A204.1 (cell line): Measurements from ENCODE around the gene CPA5.

Experiments used
- FAIRE-seq: peaks from 2 replicates; lab custom pipeline; 2012; peaks lifted over from hg19 to GRCh38; lab: Jason Lieb, UNC

Gene CPA5

DNA sequence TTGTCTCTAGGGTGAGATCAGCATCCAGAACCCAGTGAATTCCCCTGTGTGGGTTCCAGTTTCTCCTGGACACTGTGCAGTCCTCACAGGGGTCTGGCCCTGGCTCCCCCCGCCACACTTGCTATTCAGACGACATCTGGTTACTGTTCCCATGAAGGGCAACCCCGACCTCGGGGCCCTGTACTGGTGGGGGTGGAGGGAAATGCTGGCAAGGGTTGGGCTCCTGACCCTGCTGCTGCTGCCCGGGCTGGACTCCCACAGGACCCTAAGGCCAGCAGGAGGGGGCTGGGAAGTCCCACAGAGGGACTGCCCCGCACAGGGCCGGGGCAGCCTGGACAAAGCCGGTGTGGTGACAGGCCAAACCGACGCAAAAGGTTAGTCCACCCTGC lies 34.9 kb downstream of the CPA5 start:
- FAIRE-seq = no peak

DNA sequence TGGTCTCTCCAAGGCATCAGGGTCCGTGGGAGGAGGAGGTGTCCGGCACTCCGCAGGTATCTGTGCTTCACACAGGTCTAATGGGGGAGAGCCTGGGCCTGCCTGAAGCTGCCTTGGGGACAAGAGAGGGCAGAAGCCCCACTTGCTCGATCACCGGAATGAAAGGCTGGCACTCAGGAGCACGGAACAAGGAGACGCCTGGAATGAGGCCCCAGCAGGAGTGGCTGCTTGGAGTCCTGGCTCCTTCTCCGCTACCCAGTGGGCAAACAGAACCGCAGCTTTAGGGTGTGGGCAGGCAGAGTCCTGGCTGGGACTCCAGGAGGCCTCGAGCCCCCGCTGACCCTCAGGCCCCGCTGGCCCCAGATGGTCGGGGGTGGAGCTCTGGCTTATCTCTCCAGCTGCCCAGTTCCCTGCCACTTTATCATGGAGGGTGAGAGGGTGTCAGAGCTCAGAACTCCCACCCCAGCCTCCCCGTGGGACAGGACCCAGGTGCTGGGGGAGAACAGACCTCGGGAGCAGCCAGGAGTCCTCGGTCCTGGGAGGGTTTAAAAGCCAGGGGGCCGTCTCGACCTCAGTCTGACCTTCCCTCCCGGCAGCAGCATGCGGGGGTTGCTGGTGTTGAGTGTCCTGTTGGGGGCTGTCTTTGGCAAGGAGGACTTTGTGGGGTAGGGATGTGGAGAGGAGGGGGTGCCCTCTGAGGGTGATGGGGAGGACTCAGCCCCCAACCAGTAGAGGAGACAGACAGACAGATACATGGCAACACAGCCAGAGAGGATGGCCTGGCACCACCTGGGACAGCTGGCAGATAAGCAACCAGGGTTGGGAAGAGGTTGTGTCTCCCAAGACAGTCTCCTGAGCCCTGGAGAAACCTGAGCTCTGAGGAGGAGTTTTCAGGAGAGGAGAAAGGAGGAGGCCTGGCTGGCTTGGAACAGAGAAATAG lies 35.6 kb downstream of the CPA5 start, which contains the start of gene CPA1:
TSS of gene CPA1 (plus strand) at position 574 of the 940 bp plus-strand sequence. CDS start at position 601, 27 bp downstream.
- no peak for FAIRE-seq

DNA sequence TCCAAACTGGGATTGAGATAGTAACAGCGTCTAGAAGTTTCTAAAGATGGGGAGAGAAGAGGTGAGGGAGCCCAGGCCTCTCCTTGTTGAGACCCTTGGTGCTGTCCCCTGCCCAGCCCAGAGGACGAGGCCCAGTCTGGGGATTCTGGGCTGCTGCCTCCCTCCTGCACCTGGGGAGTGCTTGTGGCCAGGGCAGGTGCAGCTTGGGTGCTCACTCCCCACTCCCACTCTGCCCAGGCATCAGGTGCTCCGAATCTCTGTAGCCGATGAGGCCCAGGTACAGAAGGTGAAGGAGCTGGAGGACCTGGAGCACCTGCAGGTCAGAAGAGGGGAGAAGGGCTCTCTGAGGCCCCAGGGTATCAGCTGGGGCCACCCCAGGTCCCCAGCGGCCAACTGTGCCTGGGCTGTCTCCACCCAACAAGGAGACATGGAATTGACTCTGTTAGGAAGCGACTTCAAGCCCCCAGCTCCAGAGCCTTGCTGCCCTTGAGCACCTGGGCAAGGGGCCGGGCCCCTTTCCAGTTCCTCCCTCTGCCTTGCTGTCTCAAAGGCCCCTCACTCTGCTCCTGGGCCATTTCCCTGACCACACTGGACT lies 36.3 kb downstream of the CPA5 start:
- FAIRE-seq = no peak

DNA sequence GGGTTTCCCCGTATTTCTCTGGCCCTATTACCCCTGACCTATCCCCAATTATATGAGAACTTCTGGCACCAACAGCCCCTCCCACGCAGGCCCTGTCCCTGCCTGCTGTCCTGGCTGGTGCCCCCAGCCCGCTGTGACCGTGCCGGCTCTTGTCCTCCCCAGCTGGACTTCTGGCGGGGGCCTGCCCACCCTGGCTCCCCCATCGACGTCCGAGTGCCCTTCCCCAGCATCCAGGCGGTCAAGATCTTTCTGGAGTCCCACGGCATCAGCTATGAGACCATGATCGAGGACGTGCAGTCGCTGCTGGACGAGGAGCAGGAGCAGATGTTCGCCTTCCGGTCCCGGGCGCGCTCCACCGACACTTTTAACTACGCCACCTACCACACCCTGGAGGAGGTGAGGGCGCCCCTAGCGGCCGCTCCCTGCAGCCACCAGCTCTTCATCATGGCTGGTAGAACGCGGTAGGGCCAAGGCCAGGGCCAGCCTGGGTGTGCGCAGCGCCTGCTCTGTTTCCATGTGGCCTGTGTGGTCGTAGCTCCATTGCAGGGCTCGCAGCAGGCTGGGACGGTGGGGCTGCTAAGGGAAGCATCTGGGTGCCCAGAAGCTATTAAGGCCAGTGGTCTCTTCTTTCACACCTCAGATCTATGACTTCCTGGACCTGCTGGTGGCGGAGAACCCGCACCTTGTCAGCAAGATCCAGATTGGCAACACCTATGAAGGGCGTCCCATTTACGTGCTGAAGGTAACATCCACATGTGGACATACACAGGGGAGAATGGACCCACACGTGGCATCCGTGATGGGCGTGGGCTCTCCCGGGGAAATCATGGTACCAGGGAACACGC lies 37.1 kb downstream of the CPA5 start:
- FAIRE-seq = no peak

DNA sequence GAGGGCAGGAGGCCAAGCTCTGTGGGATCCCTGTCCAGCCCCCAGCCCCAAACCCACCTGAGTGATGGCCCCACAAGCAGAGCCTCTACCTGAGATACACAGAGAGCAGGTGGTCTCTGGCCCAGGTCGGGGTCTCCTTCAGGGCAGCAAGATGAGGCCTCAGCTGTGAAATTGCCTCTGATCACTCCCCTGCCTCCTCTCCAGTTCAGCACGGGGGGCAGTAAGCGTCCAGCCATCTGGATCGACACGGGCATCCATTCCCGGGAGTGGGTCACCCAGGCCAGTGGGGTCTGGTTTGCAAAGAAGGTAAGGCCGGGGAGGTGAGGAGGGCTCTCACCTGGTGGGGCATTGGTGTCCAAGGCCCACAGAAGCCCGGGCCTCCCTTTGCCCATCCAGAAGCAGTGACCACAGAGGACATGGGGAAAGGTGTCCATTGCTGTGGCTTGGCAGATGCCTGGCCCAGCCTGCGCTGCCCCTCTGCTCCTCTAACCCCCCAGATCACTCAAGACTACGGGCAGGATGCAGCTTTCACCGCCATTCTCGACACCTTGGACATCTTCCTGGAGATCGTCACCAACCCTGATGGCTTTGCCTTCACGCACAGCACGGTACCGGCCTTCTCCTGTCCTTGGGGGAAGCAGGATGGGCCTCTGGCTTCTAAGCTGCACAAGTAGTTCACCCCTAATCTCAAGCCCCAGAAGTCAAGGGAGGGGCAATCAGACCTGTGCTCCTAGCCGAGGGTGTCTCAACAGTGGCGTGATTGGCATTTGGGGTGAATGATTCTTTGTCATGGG lies 38.8 kb downstream of the CPA5 start:
- no peak for FAIRE-seq

DNA sequence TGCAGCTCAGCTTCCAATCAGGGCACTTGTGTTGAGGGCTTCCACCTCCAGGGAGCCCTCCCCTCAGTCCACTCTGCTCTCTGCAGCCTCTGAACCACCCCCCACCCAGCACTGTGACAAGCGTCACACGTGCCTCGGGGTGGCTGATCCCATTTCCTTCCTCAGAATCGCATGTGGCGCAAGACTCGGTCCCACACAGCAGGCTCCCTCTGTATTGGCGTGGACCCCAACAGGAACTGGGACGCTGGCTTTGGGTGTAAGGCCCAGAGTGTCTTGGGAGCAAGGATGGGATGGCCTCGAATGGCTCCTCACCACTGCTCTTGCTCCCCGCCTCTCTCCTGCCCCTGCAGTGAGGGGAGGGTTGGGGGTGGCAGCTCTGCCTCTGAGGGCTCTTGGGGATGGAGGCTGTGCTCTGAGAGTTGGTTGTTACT lies 39.8 kb downstream of the CPA5 start:
- FAIRE-seq = no peak

DNA sequence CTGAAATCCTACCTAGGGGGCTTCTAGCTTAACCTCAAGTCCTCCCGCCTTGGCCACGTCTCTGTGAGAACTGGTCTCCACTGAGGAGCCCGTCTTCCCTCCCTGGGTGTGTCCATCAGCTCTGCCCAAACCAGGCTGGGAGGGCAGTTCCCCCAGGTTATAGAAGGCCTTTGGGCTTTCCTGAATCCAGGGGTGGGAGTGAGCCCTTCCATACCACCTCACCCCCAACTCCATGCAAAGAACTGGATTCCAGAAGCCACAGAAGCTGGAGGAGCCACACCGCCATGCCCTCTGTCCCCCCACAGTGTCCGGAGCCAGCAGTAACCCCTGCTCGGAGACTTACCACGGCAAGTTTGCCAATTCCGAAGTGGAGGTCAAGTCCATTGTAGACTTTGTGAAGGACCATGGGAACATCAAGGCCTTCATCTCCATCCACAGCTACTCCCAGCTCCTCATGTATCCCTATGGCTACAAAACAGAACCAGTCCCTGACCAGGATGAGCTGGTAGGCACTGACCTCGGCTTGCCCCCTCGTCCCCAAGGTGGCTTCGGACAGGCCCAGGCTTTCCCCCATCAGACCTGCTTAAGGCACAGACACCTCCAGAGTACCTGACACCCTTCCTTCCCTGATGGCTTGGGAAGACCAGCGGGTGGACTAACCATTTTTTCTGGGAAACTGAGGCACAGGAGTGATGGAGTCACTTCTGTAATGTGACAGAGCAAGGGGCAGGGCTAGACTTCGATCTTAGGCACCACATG lies 40.4 kb downstream of the CPA5 start:
- FAIRE-seq = no peak

DNA sequence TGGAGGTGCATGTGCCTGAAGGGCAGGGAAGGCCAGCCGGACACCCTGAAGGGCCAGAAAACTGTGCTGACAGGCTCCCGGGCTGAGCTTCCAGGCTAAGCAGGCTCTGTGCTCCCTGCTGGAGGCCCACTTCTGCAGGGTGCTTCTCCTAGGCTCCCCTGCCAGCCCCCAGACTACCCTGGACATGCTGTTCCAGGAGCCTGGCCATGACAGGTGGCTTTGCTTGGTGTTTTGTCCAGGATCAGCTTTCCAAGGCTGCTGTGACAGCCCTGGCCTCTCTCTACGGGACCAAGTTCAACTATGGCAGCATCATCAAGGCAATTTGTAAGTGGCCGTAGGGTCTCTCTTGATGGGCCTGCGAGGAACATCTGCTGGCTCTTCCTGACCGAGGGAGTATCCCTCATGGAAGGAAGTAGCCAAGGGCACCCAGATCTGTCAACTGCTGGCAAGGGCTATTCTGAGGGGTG lies 41.0 kb downstream of the CPA5 start:
- FAIRE-seq = no peak

DNA sequence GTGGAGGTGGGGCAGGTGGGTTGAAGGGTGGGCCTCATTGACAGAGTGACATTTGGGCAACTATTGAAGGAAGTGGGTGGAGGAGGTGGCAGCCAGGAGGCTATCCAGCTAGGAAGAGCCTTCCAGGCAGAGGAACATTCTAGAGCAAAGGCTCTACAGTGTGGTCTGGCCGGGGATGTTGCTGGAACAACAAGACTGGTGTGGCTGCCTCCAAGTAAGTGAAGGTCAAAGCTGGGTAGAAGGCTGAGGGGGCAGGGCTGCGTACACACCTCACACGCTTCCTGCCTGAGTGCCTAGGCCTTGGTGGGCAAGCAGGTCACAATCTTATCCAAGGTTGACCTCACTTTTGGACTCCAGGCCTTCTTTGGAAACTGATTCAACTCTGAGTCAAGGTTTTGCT lies 42.3 kb downstream of the CPA5 start:
- FAIRE-seq = no peak

DNA sequence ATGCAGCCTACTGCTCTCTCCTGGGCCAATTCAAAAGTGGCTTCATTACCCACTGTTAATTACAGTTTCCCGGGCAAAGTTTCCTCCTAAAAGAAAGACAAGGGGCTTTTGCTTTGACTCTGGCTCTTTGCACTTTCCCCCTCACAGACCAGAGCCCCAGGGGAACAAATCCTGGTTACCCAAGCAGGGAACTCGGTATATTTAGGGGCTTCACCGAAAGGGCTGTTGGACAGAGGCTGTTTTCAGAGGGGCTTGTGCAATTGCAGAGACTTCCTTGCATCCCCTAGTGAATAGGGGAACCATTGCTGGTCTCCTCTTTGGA lies 42.7 kb downstream of the CPA5 start:
- no peak for FAIRE-seq

DNA sequence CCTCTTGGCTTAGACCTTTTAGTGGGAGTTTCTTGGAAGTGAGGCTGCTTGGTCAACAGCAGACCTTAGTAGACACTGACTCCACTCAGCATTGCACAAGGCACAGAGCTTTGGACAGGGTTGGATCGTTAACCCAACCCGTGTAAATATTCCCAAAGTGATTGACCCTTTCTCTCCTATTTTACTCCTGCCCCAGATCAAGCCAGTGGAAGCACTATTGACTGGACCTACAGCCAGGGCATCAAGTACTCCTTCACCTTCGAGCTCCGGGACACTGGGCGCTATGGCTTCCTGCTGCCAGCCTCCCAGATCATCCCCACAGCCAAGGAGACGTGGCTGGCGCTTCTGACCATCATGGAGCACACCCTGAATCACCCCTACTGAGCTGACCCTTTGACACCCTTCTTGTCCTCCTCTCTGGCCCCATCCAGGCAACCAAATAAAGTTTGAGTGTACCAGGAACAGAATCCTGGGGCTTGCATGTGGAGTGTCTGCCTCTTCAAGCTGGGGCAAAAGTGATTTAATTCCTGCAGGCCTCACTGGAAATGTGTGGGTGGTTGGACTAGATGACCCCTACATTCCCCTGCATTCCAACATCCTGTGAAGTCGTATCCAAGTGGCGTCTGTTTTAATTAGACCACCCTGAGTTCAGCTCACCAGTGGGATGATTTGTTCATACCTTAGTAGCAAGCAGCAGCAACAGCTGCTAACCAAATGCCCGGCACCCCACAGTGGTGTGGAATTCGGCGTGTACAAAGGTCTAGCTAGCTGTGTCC lies 43.2 kb downstream of the CPA5 start:
- FAIRE-seq = no peak

DNA sequence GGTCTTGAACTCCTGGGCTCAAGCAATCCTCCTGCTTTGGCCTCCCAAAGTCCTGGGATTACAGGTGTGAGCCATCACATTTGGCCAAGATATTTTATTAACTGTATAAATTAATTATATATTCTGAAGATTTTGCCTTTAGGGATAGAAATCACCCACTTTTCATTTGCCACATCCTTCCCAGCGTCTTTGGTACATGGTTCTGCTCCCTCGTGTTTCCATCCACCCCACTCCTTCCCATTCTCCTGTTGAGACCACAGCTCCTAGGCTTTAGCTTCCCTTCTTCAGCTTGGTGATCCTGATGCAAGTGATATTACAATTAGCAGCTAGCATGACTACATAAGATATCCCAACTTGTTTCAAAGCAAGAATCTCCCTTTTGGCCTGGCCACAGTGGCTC lies 44.1 kb downstream of the CPA5 start:
- FAIRE-seq = no peak

DNA sequence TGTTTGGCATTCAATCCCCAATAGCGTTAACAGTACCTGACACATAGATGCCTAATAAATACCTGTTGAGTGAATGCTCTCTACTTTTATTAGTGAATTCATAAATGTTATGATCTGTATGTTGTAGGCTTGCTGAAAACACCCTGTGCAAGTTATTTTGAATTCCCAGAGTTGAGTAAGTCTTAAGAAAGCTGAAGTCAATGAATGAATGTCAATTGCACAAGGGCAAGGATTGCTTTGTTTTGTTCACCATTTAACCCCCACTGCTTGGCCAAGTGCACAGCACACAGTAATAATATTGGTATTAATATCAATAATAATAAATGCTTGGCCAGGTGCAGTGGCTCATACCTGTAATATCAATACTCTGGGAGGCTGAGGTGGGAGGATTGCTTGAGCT lies 45.9 kb downstream of the CPA5 start:
- no peak for FAIRE-seq

DNA sequence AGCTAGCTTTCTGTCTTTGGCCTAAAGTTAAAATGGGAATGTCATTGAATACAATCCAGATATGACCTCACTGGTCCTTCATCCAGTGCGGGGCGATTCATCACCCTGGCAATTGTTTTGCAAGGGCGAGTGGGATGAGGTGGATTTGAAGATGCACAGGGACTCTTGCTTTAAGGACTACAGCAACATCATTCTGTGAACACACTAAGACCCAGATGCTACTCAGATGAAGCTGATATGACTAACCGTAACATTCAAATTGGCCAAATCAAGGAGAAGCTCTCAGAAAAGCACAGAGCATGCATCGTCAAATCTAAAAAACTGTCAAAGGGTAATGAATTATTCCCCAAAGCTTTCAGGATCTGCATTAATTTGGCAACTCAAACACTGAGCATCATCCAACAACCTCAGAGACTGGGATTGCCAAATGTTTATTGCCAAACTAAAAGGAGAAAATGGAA lies 48.5 kb downstream of the CPA5 start:
- FAIRE-seq = no peak

DNA sequence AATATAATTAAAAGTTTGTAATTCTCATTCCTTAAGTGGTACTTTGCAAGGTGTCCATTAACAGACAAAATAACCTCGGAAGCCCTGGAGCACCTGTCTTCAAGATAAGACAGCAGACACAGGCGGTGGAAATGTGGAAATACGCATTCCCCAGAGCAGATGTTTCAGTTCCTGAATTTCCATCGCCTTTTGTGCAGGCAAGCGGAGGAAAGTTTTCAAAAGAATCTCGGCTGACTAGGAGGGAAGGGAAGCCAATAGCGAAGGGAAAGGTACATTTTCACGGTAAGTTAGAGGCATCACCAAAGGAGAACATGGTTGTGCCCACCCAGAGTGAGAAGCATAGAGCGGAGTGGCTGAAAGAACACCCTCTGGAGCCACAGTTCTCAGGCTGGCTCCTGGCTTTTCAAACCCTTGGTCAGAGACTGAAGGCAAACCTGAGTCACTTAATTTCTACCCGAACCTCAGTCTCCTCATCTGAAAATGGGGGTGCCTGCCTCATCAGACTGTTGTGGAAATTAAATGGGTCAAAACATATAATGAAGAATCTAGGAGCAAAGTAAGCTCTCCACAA lies 49.3 kb downstream of the CPA5 start:
- no peak for FAIRE-seq

DNA sequence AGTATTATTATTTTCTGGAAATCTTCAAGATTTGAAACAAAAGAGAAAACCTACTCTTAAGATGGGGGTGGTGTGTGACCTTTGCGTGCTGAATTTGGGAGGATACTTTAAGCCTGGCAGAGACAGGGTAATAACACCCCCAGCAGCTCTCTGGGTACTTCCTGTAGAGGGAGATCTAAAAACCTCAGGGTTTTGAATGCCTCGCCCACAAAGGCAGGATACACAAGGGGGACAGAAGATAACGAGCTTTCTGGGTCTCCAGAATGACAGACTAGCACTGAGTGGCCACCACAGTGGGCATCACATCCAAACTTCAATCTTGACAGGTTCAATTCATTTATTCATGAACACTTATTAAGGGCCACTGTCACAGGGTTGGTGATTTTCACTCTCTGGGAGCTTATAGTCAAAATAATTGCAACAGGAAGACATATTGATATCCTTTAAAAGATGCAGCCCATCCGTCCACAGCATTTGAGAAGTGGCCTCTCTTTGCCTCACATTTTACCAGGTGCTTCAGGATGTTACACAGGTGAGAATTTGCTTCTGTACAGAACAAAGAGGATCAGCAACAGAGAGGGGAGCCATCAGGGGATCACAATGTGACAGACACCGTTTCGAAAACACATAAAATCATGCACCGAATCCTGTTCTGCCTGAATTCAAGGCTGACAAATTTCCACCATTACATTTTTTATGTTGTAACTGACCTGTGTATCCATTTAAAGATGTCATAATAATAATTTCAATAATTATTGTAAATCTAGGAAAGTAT lies 50.0 kb downstream of the CPA5 start:
- FAIRE-seq = no peak

DNA sequence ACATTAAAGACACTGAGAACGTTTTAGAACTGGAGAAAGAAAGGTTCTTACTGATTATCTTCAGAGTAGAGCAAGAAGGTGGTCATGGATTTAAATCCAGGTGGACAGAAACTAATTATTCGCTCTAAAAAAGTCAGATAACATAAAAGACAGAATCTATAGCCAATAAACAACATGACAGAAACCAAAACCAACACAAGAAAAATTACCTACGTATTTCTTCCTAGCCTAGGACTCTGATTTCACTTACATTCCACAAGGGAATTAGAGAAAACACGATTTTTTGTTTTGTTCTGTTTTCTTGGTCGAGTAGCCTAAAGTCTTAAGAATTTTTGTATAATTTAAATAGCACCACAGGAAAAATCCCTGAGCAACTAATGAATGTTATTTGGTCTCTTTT lies 50.8 kb downstream of the CPA5 start:
- peak; percentile 34 for FAIRE-seq

DNA sequence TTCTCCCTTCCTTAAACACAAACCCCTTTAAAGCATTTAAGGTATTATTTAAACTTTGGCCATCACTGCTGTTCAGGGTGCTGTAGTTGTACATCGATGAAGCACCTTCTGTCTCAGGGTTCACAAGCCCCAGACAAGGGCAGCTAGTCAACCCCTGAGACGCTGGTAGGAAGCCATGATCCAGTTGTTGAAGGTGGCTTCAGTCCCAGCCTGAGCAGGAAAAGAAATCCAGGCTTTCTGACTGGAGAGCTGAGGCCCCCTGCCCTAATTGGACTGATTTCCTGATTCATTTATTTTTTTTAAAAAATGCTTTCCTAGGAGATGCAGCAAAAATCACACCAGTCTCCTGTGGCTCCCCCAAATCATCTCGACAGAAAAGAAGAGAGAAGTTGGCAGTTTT lies 51.5 kb downstream of the CPA5 start:
- no peak for FAIRE-seq
